A673 (cell line): ENCODE results near the gene EIF2D. TPM values are rescaled to one million over a fixed set of nuclear protein-coding genes. Genes with fewer than 3 reads are reported as not detected.

Experiments used
- BruUV-seq: library from RNA; stranded (reverse); fragments of 400-500 nt; replicated peaks from 2 replicates; lab custom pipeline; 2021; lab: Mats Ljungman, UMichigan
- CTCF ChIA-PET: fragments of 300-600 bp; sonication (Branson Sonifier 250); formaldehyde crosslinking; loops from one replicate; lab custom pipeline; 2022; ENCODE audit warnings: antibody characterized with exemption; lab: Charles Lee
- POLR2A ChIA-PET: fragments of 300-600 bp; sonication (Branson Sonifier 250); formaldehyde crosslinking; loops from one replicate; lab custom pipeline; 2022; ENCODE audit warnings: antibody characterized with exemption; ENCODE audit not compliant: low non-redundant PET; lab: Charles Lee
- DNase-seq: peaks from one replicate; pipeline ENCODE4 v3.0.0-alpha.2; 2015; ENCODE audit warnings: low spot score
- H3K27ac ChIP-seq: fragments of 200-600 bp; sonication (generic); 2 replicates; pipeline ENCODE4 v1.5.1; 2016; ENCODE audit warnings: mixed run types, low read depth, mild to moderate bottlenecking, mixed read lengths, antibody characterized with exemption, low read length; ENCODE audit not compliant: poor library complexity, severe bottlenecking
- H3K27me3 ChIP-seq: fragments of 200-600 bp; sonication (generic); replicated peaks from 2 replicates; pipeline ENCODE4 v1.6.1; 2017; ENCODE audit warnings: mixed run types, low read depth, mild to moderate bottlenecking, mixed read lengths, antibody characterized with exemption, low read length; ENCODE audit not compliant: insufficient read depth, poor library complexity
- H3K36me3 ChIP-seq: fragments of 200-600 bp; sonication (generic); 2 replicates; pipeline ENCODE4 v1.6.1; 2016; ENCODE audit warnings: mixed run types, mild to moderate bottlenecking, mixed read lengths, antibody characterized with exemption, low read length; ENCODE audit not compliant: insufficient read depth, poor library complexity, severe bottlenecking
- H3K4me1 ChIP-seq: fragments of 200-600 bp; sonication (generic); 2 replicates; pipeline ENCODE4 v1.6.1; 2017; ENCODE audit warnings: mixed run types, mild to moderate bottlenecking, mixed read lengths, antibody characterized with exemption, low read length; ENCODE audit not compliant: insufficient read depth, poor library complexity, severe bottlenecking
- H3K4me3 ChIP-seq: fragments of 200-600 bp; sonication (generic); 2 replicates; pipeline ENCODE4 v1.5.1; 2016; ENCODE audit warnings: low read depth, mixed run types, mild to moderate bottlenecking, mixed read lengths, low read length; ENCODE audit not compliant: poor library complexity, severe bottlenecking
- H3K9me3 ChIP-seq: fragments of 200-600 bp; sonication (generic); 2 replicates; pipeline ENCODE4 v1.6.1; 2016; ENCODE audit warnings: mixed run types, low read depth, mild to moderate bottlenecking, mixed read lengths, antibody characterized with exemption, low read length; ENCODE audit not compliant: poor library complexity, severe bottlenecking
- CTCF ChIP-seq: fragments of 300-800, 200-600 bp; sonication (generic); conservative IDR thresholded peaks from 2 replicates; pipeline ENCODE4 v1.5.1; 2017; ENCODE audit warnings: low read depth, mild to moderate bottlenecking, antibody characterized with exemption, low read length, moderate library complexity, mixed read lengths
- EZH2 ChIP-seq: fragments of 200-600 bp; sonication (generic); IDR thresholded peaks from 2 replicates; pipeline ENCODE4 v1.6.1; 2017; ENCODE audit warnings: borderline replicate concordance, low read depth, mild to moderate bottlenecking, mixed read lengths, antibody characterized with exemption, low read length; ENCODE audit not compliant: poor library complexity, severe bottlenecking
- intact Hi-C: fragments of 100-400 bp; cut with micrococcal nuclease; formaldehyde crosslinking; loops from one replicate; pipeline ENCODE4 v1.10.0; 2022; ENCODE audit not compliant: unreplicated experiment
- total RNA-seq: library from RNA; stranded (reverse); gene quantifications from 2 replicates; pipeline ENCODE4 v1.2.3, GENCODE V29; 2021

EIF2D gene
- total RNA-seq, 1 experiment from 2014 or later = 32.6 TPM

- intact Hi-C loops = no loop called here
- BruUV-seq = no TSS peak
- ChIA-PET POLR2A (no interaction called here), CTCF (no interaction called here)
- Histone ChIP-seq H3K36me3 (peaks cover 33% of the 10 kb centered on the region), H3K27ac (no peak overlapping the region), H3K9me3 (no peaks in the 10 kb centered on the region), H3K27me3 (no peaks in the 10 kb centered on the region), H3K4me3 (no peak overlapping the region), H3K4me1 (no peaks in the 10 kb centered on the region)
- TF ChIP-seq EZH2 = no peak
- TF ChIP-seq CTCF = peak; percentile 40; the same call in 1 of the 2 replicates
- DNase-seq = no peak
These were observed 22.1 kb downstream of the EIF2D start for GRCh38 chr1:206590025-206590758.

GRCh38 chr1:206589206-206589605 is 23.1 kb downstream of the EIF2D start:
- no peak for DNase-seq
- TF ChIP-seq CTCF (no peak), EZH2 (no peak)
- ChIA-PET POLR2A (no interaction called here), CTCF (no interaction called here)
- no TSS peak for BruUV-seq
- Histone ChIP-seq H3K36me3 (peaks cover 27% of the 10 kb centered on the region), H3K27ac (no peak overlapping the region), H3K27me3 (no peaks in the 10 kb centered on the region), H3K4me1 (no peaks in the 10 kb centered on the region), H3K9me3 (no peaks in the 10 kb centered on the region), H3K4me3 (no peak overlapping the region)
- intact Hi-C loops = no loop called here

DNA sequence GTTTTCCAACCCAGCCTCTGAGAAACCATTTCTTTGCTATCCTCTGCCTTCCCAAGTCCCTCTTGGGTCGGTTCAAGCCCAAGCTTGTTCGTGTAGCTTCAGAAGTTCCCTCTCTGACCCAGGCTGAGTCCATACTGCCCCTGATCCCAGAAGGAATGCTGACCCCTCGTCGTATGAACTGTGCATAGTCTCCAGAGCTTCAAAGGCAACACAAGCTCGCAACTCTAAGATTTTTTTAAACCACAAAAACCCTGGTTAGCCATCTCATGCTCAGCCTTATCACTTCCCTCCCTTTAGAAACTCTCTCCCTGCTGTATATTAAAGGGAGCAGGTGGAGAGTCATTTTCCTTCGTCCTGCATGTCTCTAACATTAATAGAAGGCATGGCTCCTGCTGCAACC is 23.8 kb downstream of the EIF2D start:
- no peak overlapping the region for H3K27ac ChIP-seq
- H3K9me3 ChIP-seq = no peaks in the 10 kb centered on the region
- no peaks in the 10 kb centered on the region for H3K4me1 ChIP-seq
- H3K4me3 ChIP-seq = no peak overlapping the region
- BruUV-seq = no TSS peak
- H3K36me3 ChIP-seq = peaks cover 23% of the 10 kb centered on the region
- CTCF ChIA-PET = no interaction called here
- intact Hi-C loops = no loop called here
- POLR2A ChIA-PET = no interaction called here
- DNase-seq = no peak
- H3K27me3 ChIP-seq = no peaks in the 10 kb centered on the region
- TF ChIP-seq EZH2 (no peak), CTCF (no peak)
